Common myeloid progenitor, CD34-positive (primary cell): ENCODE measurements around the gene SPAG16.

Experiments
- CTCF ChIA-PET: fragments of 350-600 bp; sonication (Branson Sonifier 250); formaldehyde crosslinking; loops from one replicate; lab custom pipeline; 2021; ENCODE audit warnings: antibody characterized with exemption; lab: Charles Lee
- POLR2A ChIA-PET: fragments of 350-600 bp; sonication (Branson Sonifier 250); formaldehyde crosslinking; loops from one replicate; lab custom pipeline; 2021; ENCODE audit warnings: antibody characterized with exemption; lab: Charles Lee
- DNase-seq, 3 donors: peaks; one replicate each; pipeline versions ENCODE4 v3.0.0 to v3.0.0-alpha.2; 2013
- H3K27ac ChIP-seq, 2 experiments: 1 replicate in 1 of 2; 2 replicates in 1 of 2; pipeline ENCODE4 v1.7.0; 2013; ENCODE audit warnings: inconsistent platforms in 2 of 2, low read length in 2 of 2, mild to moderate bottlenecking in 2 of 2, low read depth in 1 of 2, moderate library complexity in 1 of 2; ENCODE audit not compliant: severe bottlenecking in 2 of 2, insufficient read depth in 1 of 2, poor library complexity in 1 of 2
- H3K27me3 ChIP-seq, 5 experiments: replicated peaks in 2 of 5; 1 replicate in 3 of 5; 2 replicates in 2 of 5; pipeline versions ENCODE4 v1.6.1 to v1.7.0; 2013; ENCODE audit warnings: low read length in 4 of 5, mild to moderate bottlenecking in 2 of 5, moderate library complexity in 2 of 5, inconsistent platforms in 1 of 5; ENCODE audit not compliant: insufficient read depth in 5 of 5, control insufficient read depth in 4 of 5
- H3K36me3 ChIP-seq, 4 experiments: 1 replicate in 2 of 4; 2 replicates in 2 of 4; pipeline versions ENCODE4 v1.6.1 to v1.7.0; 2013; ENCODE audit warnings: low read length in 3 of 4, control low read depth in 1 of 4, mild to moderate bottlenecking in 1 of 4; ENCODE audit not compliant: control insufficient read depth in 4 of 4, insufficient read depth in 4 of 4
- H3K4me1 ChIP-seq, 4 experiments: 1 replicate in 3 of 4; 2 replicates in 1 of 4; pipeline versions ENCODE4 v1.6.1 to v1.7.1; 2013; ENCODE audit warnings: low read length in 3 of 4, mild to moderate bottlenecking in 3 of 4, control low read depth in 1 of 4, inconsistent platforms in 1 of 4, moderate library complexity in 1 of 4; ENCODE audit not compliant: control insufficient read depth in 4 of 4, insufficient read depth in 4 of 4; ENCODE audit errors: control extremely low read depth in 1 of 4
- H3K4me3 ChIP-seq, 7 experiments: 1 replicate in 4 of 7; 2 replicates in 3 of 7; pipeline versions ENCODE4 v1.5.1 to v1.7.0; 2013; ENCODE audit warnings: mild to moderate bottlenecking in 7 of 7, low read length in 6 of 7, moderate library complexity in 6 of 7, inconsistent platforms in 2 of 7, low read depth in 2 of 7, control low read depth in 1 of 7; ENCODE audit not compliant: insufficient read depth in 4 of 7, control insufficient read depth in 1 of 7; ENCODE audit errors: extremely low read depth in 1 of 7
- H3K9me3 ChIP-seq, 5 experiments: 1 replicate in 4 of 5; 2 replicates in 1 of 5; pipeline versions ENCODE4 v1.6.1 to v1.7.1; 2013; ENCODE audit warnings: low read length in 4 of 5, mild to moderate bottlenecking in 2 of 5, inconsistent platforms in 1 of 5, low read depth in 1 of 5, moderate library complexity in 1 of 5; ENCODE audit not compliant: control insufficient read depth in 4 of 5, insufficient read depth in 2 of 5; ENCODE audit errors: control extremely low read depth in 1 of 5
- WGBS: methylation state at CpG from one replicate; pipeline ENCODE4 v1.1.5; 2013; ENCODE audit not compliant: insufficient coverage; 5-methylcytosine and 5-hydroxymethylcytosine counted together

SPAG16 gene

GRCh38 chr2:213251618-213252017 is 32.6 kb upstream of the SPAG16 start:
- Histone ChIP-seq H3K27me3 (no peaks in the 10 kb centered on the region), H3K4me1 (no peaks in the 10 kb centered on the region), H3K4me3 (no peak overlapping the region), H3K27ac (no peak overlapping the region), H3K9me3 (no peaks in the 10 kb centered on the region), H3K36me3 (no peaks in the 10 kb centered on the region)
- POLR2A ChIA-PET = no interaction called here
- 0% methylated on average over 1 of the region's 3 CpGs for WGBS
- DNase-seq = peak; percentile 73 to 83 (median 77)
- CTCF ChIA-PET = interaction anchor here (1.2 to 1.9 kb wide), 4 partner anchors 32 to 685 kb away, joined by 3 to 5 read pairs (median 4); no protein-coding TSS in a partner anchor

- 89% methylated on average over 1 of the region's 1 CpG for WGBS
- Histone ChIP-seq H3K9me3 (no peaks in the 10 kb centered on the region), H3K36me3 (no peaks in the 10 kb centered on the region), H3K27ac (no peak overlapping the region), H3K4me3 (no peak overlapping the region), H3K4me1 (no peaks in the 10 kb centered on the region), H3K27me3 (no peaks in the 10 kb centered on the region)
- POLR2A ChIA-PET = no interaction called here
- CTCF ChIA-PET = interaction anchor here (1.1 to 1.9 kb wide), 5 partner anchors 32 to 684 kb away, joined by 3 to 5 read pairs (median 3); no protein-coding TSS in a partner anchor
- no peak for DNase-seq
Observed at GRCh38 chr2:213252206-213252605, 32.1 kb upstream of the SPAG16 start.

GRCh38 chr2:213253162-213253561 is 31.1 kb upstream of the SPAG16 start:
- Histone ChIP-seq H3K36me3 (no peaks in the 10 kb centered on the region), H3K4me3 (no peak overlapping the region), H3K4me1 (no peaks in the 10 kb centered on the region), H3K9me3 (no peaks in the 10 kb centered on the region), H3K27me3 (no peaks in the 10 kb centered on the region), H3K27ac (no peak overlapping the region)
- CTCF ChIA-PET = interaction anchor here (0.8 to 1.4 kb wide), 3 partner anchors 36 to 678 kb away, joined by 3 to 4 read pairs (median 3); no protein-coding TSS in a partner anchor
- WGBS = 90% methylated on average over 3 of the region's 4 CpGs
- DNase-seq = no peak
- POLR2A ChIA-PET = no interaction called here

GRCh38 chr2:213259266-213259665 is 25.0 kb upstream of the SPAG16 start:
- DNase-seq = peak in 2 of 3 donors; percentile 67 to 83
- Histone ChIP-seq H3K4me1 (peaks cover 0 to 4% (median 0%) of the 10 kb centered on the region in 4 experiments), H3K4me3 (no peak overlapping the region), H3K27me3 (no peaks in the 10 kb centered on the region), H3K27ac (no peak overlapping the region), H3K36me3 (no peaks in the 10 kb centered on the region), H3K9me3 (no peaks in the 10 kb centered on the region)
- POLR2A ChIA-PET = no interaction called here
- CTCF ChIA-PET = interaction anchor here (1.2 to 1.6 kb wide), 2 partner anchors 8 to 14 kb away, joined by 3 to 5 read pairs; no protein-coding TSS in a partner anchor
- WGBS = no CpG with 5 or more reads among the region's 1 CpG

- Histone ChIP-seq H3K27ac (no peak overlapping the region), H3K27me3 (no peaks in the 10 kb centered on the region)
- CTCF ChIA-PET = no interaction called here
Observed at GRCh38 chr2:213261237-213261636, 23.0 kb upstream of the SPAG16 start.

GRCh38 chr2:213261715-213262114 is 22.5 kb upstream of the SPAG16 start:
- no peak overlapping the region for H3K4me3 ChIP-seq
- ChIA-PET CTCF (no interaction called here), POLR2A (no interaction called here)
- 88% methylated on average over 6 of the region's 6 CpGs for WGBS
- H3K27ac ChIP-seq = no peak overlapping the region
- no peaks in the 10 kb centered on the region for H3K27me3 ChIP-seq
- H3K4me1 ChIP-seq = peaks cover 0 to 4% (median 0%) of the 10 kb centered on the region in 4 experiments
- no peak for DNase-seq
- H3K36me3 ChIP-seq = no peaks in the 10 kb centered on the region
- no peaks in the 10 kb centered on the region for H3K9me3 ChIP-seq

More at GRCh38 chr2:213261237-213261636, 23.0 kb upstream of the SPAG16 start:
- DNase-seq = no peak
- POLR2A ChIA-PET = no interaction called here
- Histone ChIP-seq H3K9me3 (no peaks in the 10 kb centered on the region), H3K36me3 (no peaks in the 10 kb centered on the region), H3K4me1 (peaks cover 0 to 4% (median 0%) of the 10 kb centered on the region in 4 experiments), H3K4me3 (no peak overlapping the region)
- WGBS = no CpG with 5 or more reads among the region's 1 CpG

GRCh38 chr2:213265679-213266078 is 18.6 kb upstream of the SPAG16 start:
- Histone ChIP-seq H3K27me3 (no peaks in the 10 kb centered on the region), H3K4me3 (no peak overlapping the region), H3K9me3 (no peaks in the 10 kb centered on the region), H3K27ac (no peak overlapping the region), H3K4me1 (no peaks in the 10 kb centered on the region), H3K36me3 (no peaks in the 10 kb centered on the region)
- CTCF ChIA-PET = no interaction called here
- POLR2A ChIA-PET = no interaction called here
- WGBS = 78% methylated on average over 3 of the region's 3 CpGs
- DNase-seq = no peak
